C4-2B (cell line): Measurements from ENCODE around the gene TSPAN9.

Experiments used
- ZFX ChIP-seq: fragments of 450-650 bp; IDR thresholded peaks from 2 replicates; pipeline ENCODE4 v1.6.1; 2017
- TF ChIP-seq, protein P1 (sequence below): fragments of 450-650 bp; conservative IDR thresholded peaks from 2 replicates; pipeline ENCODE4 v1.5.1; 2017; ENCODE audit warnings: mild to moderate bottlenecking

DNA sequence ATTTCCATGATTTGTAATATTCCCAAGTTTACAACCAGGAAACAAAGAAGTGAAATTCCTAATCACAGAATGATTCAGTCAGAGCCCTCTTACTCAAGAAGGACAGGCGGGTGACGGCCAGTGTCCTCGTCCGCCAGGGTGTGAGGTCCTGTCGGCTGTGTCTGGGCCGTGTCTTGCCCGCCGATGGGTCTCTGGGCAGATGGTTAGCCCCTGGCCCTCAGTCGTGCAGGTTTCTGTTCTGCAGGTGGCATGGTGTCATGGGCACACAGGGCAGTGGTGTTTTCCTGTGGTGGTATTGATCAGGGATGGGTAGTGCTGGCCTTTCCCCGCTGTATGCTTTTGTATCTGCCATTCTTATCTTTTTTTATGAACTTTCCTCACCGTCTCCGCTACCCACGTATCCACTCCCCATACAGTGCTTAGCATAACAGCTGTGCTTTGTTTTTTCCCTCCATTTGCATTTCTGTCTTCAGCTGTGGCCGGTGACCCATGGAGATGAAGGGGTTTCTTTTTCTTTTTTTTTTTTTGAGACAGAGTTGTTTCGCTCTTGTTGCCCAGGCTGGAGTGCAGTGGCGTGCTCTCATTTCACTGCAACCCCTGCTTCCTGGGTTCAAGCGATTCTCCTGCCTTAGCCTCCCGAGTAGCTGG is 100.7 kb downstream of the TSPAN9 start:
- TF ChIP-seq, protein P1, sequence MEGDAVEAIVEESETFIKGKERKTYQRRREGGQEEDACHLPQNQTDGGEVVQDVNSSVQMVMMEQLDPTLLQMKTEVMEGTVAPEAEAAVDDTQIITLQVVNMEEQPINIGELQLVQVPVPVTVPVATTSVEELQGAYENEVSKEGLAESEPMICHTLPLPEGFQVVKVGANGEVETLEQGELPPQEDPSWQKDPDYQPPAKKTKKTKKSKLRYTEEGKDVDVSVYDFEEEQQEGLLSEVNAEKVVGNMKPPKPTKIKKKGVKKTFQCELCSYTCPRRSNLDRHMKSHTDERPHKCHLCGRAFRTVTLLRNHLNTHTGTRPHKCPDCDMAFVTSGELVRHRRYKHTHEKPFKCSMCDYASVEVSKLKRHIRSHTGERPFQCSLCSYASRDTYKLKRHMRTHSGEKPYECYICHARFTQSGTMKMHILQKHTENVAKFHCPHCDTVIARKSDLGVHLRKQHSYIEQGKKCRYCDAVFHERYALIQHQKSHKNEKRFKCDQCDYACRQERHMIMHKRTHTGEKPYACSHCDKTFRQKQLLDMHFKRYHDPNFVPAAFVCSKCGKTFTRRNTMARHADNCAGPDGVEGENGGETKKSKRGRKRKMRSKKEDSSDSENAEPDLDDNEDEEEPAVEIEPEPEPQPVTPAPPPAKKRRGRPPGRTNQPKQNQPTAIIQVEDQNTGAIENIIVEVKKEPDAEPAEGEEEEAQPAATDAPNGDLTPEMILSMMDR = no peak
- no peak for TF ChIP-seq ZFX
